Measurements from ENCODE around the gene BOC. TPM values are rescaled to one million over a fixed set of nuclear protein-coding genes. Genes with fewer than 3 reads are reported as not detected.

The BOC gene
- total and polyA plus RNA-seq, 2 of the 8 experiments (the other 6 are each of a cell fraction or from before 2014, with no cell fraction given) = 6.9 to 9.3 TPM

DNA sequence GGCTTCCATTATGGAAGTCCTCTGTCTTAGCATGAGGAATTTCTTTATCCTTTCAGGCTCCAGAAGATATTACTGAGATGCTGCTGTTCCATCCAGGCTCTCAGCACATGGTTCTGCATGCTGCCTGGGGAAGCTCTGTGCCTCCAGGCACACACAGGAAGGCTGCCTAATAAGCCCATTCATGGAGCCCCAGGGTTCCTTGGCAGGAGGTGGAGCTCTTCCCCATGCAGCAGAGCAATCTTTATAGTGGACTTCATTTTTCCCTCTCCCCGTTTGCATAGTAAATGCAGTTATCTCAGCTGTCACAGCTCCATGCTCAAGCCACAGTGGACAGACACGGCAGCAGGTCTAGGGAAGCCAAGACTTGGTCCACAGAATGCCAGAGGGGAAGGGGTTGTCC is 57.6 kb downstream of the BOC start (continued):
- TF ChIP-seq, protein P1, sequence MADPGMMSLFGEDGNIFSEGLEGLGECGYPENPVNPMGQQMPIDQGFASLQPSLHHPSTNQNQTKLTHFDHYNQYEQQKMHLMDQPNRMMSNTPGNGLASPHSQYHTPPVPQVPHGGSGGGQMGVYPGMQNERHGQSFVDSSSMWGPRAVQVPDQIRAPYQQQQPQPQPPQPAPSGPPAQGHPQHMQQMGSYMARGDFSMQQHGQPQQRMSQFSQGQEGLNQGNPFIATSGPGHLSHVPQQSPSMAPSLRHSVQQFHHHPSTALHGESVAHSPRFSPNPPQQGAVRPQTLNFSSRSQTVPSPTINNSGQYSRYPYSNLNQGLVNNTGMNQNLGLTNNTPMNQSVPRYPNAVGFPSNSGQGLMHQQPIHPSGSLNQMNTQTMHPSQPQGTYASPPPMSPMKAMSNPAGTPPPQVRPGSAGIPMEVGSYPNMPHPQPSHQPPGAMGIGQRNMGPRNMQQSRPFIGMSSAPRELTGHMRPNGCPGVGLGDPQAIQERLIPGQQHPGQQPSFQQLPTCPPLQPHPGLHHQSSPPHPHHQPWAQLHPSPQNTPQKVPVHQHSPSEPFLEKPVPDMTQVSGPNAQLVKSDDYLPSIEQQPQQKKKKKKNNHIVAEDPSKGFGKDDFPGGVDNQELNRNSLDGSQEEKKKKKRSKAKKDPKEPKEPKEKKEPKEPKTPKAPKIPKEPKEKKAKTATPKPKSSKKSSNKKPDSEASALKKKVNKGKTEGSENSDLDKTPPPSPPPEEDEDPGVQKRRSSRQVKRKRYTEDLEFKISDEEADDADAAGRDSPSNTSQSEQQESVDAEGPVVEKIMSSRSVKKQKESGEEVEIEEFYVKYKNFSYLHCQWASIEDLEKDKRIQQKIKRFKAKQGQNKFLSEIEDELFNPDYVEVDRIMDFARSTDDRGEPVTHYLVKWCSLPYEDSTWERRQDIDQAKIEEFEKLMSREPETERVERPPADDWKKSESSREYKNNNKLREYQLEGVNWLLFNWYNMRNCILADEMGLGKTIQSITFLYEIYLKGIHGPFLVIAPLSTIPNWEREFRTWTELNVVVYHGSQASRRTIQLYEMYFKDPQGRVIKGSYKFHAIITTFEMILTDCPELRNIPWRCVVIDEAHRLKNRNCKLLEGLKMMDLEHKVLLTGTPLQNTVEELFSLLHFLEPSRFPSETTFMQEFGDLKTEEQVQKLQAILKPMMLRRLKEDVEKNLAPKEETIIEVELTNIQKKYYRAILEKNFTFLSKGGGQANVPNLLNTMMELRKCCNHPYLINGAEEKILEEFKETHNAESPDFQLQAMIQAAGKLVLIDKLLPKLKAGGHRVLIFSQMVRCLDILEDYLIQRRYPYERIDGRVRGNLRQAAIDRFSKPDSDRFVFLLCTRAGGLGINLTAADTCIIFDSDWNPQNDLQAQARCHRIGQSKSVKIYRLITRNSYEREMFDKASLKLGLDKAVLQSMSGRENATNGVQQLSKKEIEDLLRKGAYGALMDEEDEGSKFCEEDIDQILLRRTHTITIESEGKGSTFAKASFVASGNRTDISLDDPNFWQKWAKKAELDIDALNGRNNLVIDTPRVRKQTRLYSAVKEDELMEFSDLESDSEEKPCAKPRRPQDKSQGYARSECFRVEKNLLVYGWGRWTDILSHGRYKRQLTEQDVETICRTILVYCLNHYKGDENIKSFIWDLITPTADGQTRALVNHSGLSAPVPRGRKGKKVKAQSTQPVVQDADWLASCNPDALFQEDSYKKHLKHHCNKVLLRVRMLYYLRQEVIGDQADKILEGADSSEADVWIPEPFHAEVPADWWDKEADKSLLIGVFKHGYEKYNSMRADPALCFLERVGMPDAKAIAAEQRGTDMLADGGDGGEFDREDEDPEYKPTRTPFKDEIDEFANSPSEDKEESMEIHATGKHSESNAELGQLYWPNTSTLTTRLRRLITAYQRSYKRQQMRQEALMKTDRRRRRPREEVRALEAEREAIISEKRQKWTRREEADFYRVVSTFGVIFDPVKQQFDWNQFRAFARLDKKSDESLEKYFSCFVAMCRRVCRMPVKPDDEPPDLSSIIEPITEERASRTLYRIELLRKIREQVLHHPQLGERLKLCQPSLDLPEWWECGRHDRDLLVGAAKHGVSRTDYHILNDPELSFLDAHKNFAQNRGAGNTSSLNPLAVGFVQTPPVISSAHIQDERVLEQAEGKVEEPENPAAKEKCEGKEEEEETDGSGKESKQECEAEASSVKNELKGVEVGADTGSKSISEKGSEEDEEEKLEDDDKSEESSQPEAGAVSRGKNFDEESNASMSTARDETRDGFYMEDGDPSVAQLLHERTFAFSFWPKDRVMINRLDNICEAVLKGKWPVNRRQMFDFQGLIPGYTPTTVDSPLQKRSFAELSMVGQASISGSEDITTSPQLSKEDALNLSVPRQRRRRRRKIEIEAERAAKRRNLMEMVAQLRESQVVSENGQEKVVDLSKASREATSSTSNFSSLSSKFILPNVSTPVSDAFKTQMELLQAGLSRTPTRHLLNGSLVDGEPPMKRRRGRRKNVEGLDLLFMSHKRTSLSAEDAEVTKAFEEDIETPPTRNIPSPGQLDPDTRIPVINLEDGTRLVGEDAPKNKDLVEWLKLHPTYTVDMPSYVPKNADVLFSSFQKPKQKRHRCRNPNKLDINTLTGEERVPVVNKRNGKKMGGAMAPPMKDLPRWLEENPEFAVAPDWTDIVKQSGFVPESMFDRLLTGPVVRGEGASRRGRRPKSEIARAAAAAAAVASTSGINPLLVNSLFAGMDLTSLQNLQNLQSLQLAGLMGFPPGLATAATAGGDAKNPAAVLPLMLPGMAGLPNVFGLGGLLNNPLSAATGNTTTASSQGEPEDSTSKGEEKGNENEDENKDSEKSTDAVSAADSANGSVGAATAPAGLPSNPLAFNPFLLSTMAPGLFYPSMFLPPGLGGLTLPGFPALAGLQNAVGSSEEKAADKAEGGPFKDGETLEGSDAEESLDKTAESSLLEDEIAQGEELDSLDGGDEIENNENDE (IDR thresholded peaks at IDR 0.05; ENCODE audit: insufficient replicate concordance, low read length) = no peak
- no peak for TF ChIP-seq TCF12 (IDR thresholded peaks at IDR 0.05; ENCODE audit: low read depth, low read length)
- TF ChIP-seq, protein P2, sequence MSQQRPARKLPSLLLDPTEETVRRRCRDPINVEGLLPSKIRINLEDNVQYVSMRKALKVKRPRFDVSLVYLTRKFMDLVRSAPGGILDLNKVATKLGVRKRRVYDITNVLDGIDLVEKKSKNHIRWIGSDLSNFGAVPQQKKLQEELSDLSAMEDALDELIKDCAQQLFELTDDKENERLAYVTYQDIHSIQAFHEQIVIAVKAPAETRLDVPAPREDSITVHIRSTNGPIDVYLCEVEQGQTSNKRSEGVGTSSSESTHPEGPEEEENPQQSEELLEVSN (IDR thresholded peaks at IDR 0.05) = 0 out of 2 replicates have a peak, but pooled peaks have one; percentile 26
- TF ChIP-seq RBBP5 (IDR thresholded peaks at IDR 0.05; ENCODE audit: borderline replicate concordance, low read depth, low read length) = no peak
- TF ChIP-seq TBP (IDR thresholded peaks at IDR 0.05; ENCODE audit: low read depth, low read length) = no peak
